Activated naive CD4-positive, alpha-beta T cell treated with anti-CD3 and anti-CD28 coated beads, Interleukin-2, amount 10 ng/mL, durations not matched to agents 7 days and 5 days (primary cell): ENCODE measurements around the gene SIRPD.

Experiments
- CTCF ChIA-PET: fragments of 350-600 bp; sonication (Branson Sonifier 250); formaldehyde crosslinking; loops from one replicate; lab custom pipeline; 2021; ENCODE audit warnings: antibody characterized with exemption; lab: Charles Lee
- DNase-seq: peaks from one replicate; pipeline ENCODE4 v3.0.0-alpha.2; 2020
- H3K27ac Mint-ChIP-seq: one replicate; pipeline ENCODE4 v1.8.0; 2021; ENCODE audit warnings: mild to moderate bottlenecking, moderate library complexity, mixed read lengths
- H3K27me3 Mint-ChIP-seq: one replicate; pipeline ENCODE4 v1.8.0; 2021; ENCODE audit warnings: mild to moderate bottlenecking, mixed read lengths
- H3K36me3 Mint-ChIP-seq: one replicate; pipeline ENCODE4 v1.8.0; 2021; ENCODE audit warnings: mixed read lengths
- H3K4me1 Mint-ChIP-seq: one replicate; pipeline ENCODE4 v1.8.0; 2021; ENCODE audit warnings: mixed read lengths
- H3K4me3 Mint-ChIP-seq: one replicate; pipeline ENCODE4 v1.8.0; 2021; ENCODE audit warnings: mild to moderate bottlenecking, moderate library complexity, mixed read lengths
- H3K9me3 Mint-ChIP-seq: one replicate; pipeline ENCODE4 v1.8.0; 2021; ENCODE audit warnings: mixed read lengths

SIRPD gene

GRCh38 chr20:1533059-1533458, 24.4 kb downstream of the SIRPD start:
- DNase-seq = no peak
- H3K4me1 Mint-ChIP-seq = peaks cover 4% of the 10 kb centered on the region
- H3K9me3 Mint-ChIP-seq = no peaks in the 10 kb centered on the region
- no peaks in the 10 kb centered on the region for H3K36me3 Mint-ChIP-seq
- H3K27me3 Mint-ChIP-seq = peaks cover 10% of the 10 kb centered on the region
- CTCF ChIA-PET = interaction anchor here (1.2 to 2.0 kb wide), 5 partner anchors 21 to 250 kb away, joined by 4 to 24 read pairs (median 6); no protein-coding TSS in a partner anchor
- no peak overlapping the region for H3K27ac Mint-ChIP-seq
- H3K4me3 Mint-ChIP-seq = no peak overlapping the region

- H3K27me3 Mint-ChIP-seq = peaks cover 4% of the 10 kb centered on the region
- no peak overlapping the region for H3K4me3 Mint-ChIP-seq
- H3K36me3 Mint-ChIP-seq = no peaks in the 10 kb centered on the region
- peaks cover 4% of the 10 kb centered on the region for H3K4me1 Mint-ChIP-seq
- no peak overlapping the region for H3K27ac Mint-ChIP-seq
- no peak for DNase-seq
- peaks cover 2% of the 10 kb centered on the region for H3K9me3 Mint-ChIP-seq
- CTCF ChIA-PET = interaction anchor here (1.1 kb wide), 1 partner anchor 10 kb away, joined by 3 read pairs; no protein-coding TSS in a partner anchor
These were observed 28.7 kb downstream of the SIRPD start for GRCh38 chr20:1528811-1529210.

GRCh38 chr20:1527923-1528322, 29.6 kb downstream of the SIRPD start:
- Mint-ChIP-seq H3K4me1 (peaks cover 4% of the 10 kb centered on the region), H3K36me3 (no peaks in the 10 kb centered on the region), H3K27me3 (no peaks in the 10 kb centered on the region), H3K9me3 (peaks cover 2% of the 10 kb centered on the region), H3K4me3 (no peak overlapping the region), H3K27ac (no peak overlapping the region)
- no peak for DNase-seq
- CTCF ChIA-PET = interaction anchor here (1.1 kb wide), 1 partner anchor 11 kb away, joined by 3 read pairs; no protein-coding TSS in a partner anchor

GRCh38 chr20:1526896-1527295, 30.6 kb downstream of the SIRPD start:
- H3K36me3 Mint-ChIP-seq = no peaks in the 10 kb centered on the region
- H3K4me1 Mint-ChIP-seq = peaks cover 4% of the 10 kb centered on the region
- peaks cover 2% of the 10 kb centered on the region for H3K9me3 Mint-ChIP-seq
- H3K27me3 Mint-ChIP-seq = no peaks in the 10 kb centered on the region
- no peak overlapping the region for H3K4me3 Mint-ChIP-seq
- CTCF ChIA-PET = no interaction called here
- H3K27ac Mint-ChIP-seq = no peak overlapping the region
- no peak for DNase-seq

GRCh38 chr20:1526310-1526709, 31.2 kb downstream of the SIRPD start:
- no peak for DNase-seq
- no peaks in the 10 kb centered on the region for H3K36me3 Mint-ChIP-seq
- CTCF ChIA-PET = no interaction called here
- H3K9me3 Mint-ChIP-seq = peaks cover 2% of the 10 kb centered on the region
- H3K27ac Mint-ChIP-seq = no peak overlapping the region
- peaks cover 4% of the 10 kb centered on the region for H3K4me1 Mint-ChIP-seq
- no peak overlapping the region for H3K4me3 Mint-ChIP-seq
- peaks cover 4% of the 10 kb centered on the region for H3K27me3 Mint-ChIP-seq

- Mint-ChIP-seq H3K27me3 (peaks cover 23% of the 10 kb centered on the region), H3K4me3 (no peak overlapping the region), H3K27ac (no peak overlapping the region), H3K4me1 (peaks cover 4% of the 10 kb centered on the region), H3K36me3 (no peaks in the 10 kb centered on the region), H3K9me3 (peaks cover 2% of the 10 kb centered on the region)
- CTCF ChIA-PET = interaction anchor here (2.8 kb wide), 1 partner anchor 20 kb away, joined by 9 read pairs; no protein-coding TSS in a partner anchor
- no peak for DNase-seq
These were observed 33.5 kb downstream of the SIRPD start for GRCh38 chr20:1524004-1524403.

GRCh38 chr20:1517010-1517409, 40.5 kb downstream of the SIRPD start:
- Mint-ChIP-seq H3K27ac (no peak overlapping the region), H3K27me3 (peaks cover 46% of the 10 kb centered on the region), H3K4me1 (no peaks in the 10 kb centered on the region), H3K4me3 (no peak overlapping the region), H3K36me3 (no peaks in the 10 kb centered on the region), H3K9me3 (peaks cover 2% of the 10 kb centered on the region)
- no peak for DNase-seq
- CTCF ChIA-PET = no interaction called here

GRCh38 chr20:1513801-1514200, 43.7 kb downstream of the SIRPD start:
- H3K27ac Mint-ChIP-seq = no peak overlapping the region

GRCh38 chr20:1509237-1509636, 48.3 kb downstream of the SIRPD start:
- CTCF ChIA-PET = interaction anchor here (0.7 to 8.9 kb wide), 14 partner anchors 9 to 519 kb away, joined by 3 to 76 read pairs (median 4); no protein-coding TSS in a partner anchor
- Mint-ChIP-seq H3K27me3 (peaks cover 49% of the 10 kb centered on the region), H3K36me3 (no peaks in the 10 kb centered on the region), H3K4me3 (no peak overlapping the region), H3K9me3 (peaks cover 2% of the 10 kb centered on the region), H3K27ac (no peak overlapping the region), H3K4me1 (no peaks in the 10 kb centered on the region)
- peak; percentile 53 for DNase-seq

More at GRCh38 chr20:1513801-1514200, 43.7 kb downstream of the SIRPD start:
- Mint-ChIP-seq H3K4me1 (no peaks in the 10 kb centered on the region), H3K36me3 (no peaks in the 10 kb centered on the region), H3K4me3 (no peak overlapping the region), H3K9me3 (peaks cover 2% of the 10 kb centered on the region), H3K27me3 (peaks cover 43% of the 10 kb centered on the region)
- DNase-seq = no peak
- CTCF ChIA-PET = no interaction called here

GRCh38 chr20:1508574-1508973, 48.9 kb downstream of the SIRPD start:
- Mint-ChIP-seq H3K4me3 (no peak overlapping the region), H3K9me3 (peaks cover 2% of the 10 kb centered on the region), H3K4me1 (no peaks in the 10 kb centered on the region), H3K27me3 (peaks cover 46% of the 10 kb centered on the region), H3K27ac (no peak overlapping the region), H3K36me3 (no peaks in the 10 kb centered on the region)
- no peak for DNase-seq
- CTCF ChIA-PET = interaction anchor here (0.8 to 8.9 kb wide), 12 partner anchors 8 to 269 kb away, joined by 3 to 76 read pairs (median 4); no protein-coding TSS in a partner anchor

GRCh38 chr20:1507276-1507675, 50.2 kb downstream of the SIRPD start:
- Mint-ChIP-seq H3K36me3 (no peaks in the 10 kb centered on the region), H3K9me3 (peaks cover 1% of the 10 kb centered on the region), H3K4me1 (peaks cover 2% of the 10 kb centered on the region), H3K27ac (no peak overlapping the region), H3K4me3 (no peak overlapping the region), H3K27me3 (peaks cover 58% of the 10 kb centered on the region)
- CTCF ChIA-PET = interaction anchor here (0.7 to 8.9 kb wide), 6 partner anchors 26 to 270 kb away, joined by 3 to 76 read pairs (median 6); no protein-coding TSS in a partner anchor
- DNase-seq = no peak

- DNase-seq = no peak
- Mint-ChIP-seq H3K4me1 (peaks cover 2% of the 10 kb centered on the region), H3K27me3 (peaks cover 52% of the 10 kb centered on the region), H3K36me3 (no peaks in the 10 kb centered on the region), H3K4me3 (no peak overlapping the region), H3K27ac (no peak overlapping the region), H3K9me3 (peaks cover 1% of the 10 kb centered on the region)
- CTCF ChIA-PET = interaction anchor here (1.0 to 8.9 kb wide), 5 partner anchors 32 to 271 kb away, joined by 3 to 76 read pairs (median 3); no protein-coding TSS in a partner anchor
These were observed 51.6 kb downstream of the SIRPD start for GRCh38 chr20:1505871-1506270.

GRCh38 chr20:1505361-1505760, 52.1 kb downstream of the SIRPD start:
- H3K4me1 Mint-ChIP-seq = peaks cover 5% of the 10 kb centered on the region
- DNase-seq = no peak
- H3K4me3 Mint-ChIP-seq = no peak overlapping the region
- H3K27ac Mint-ChIP-seq = no peak overlapping the region
- H3K27me3 Mint-ChIP-seq = peaks cover 55% of the 10 kb centered on the region
- H3K36me3 Mint-ChIP-seq = no peaks in the 10 kb centered on the region
- CTCF ChIA-PET = interaction anchor here (1.0 to 8.9 kb wide), 6 partner anchors 32 to 275 kb away, joined by 3 to 76 read pairs (median 9); no protein-coding TSS in a partner anchor
- H3K9me3 Mint-ChIP-seq = peaks cover 1% of the 10 kb centered on the region

GRCh38 chr20:1503564-1504227, 53.8 kb downstream of the SIRPD start:
- no peak overlapping the region for H3K4me3 Mint-ChIP-seq
- CTCF ChIA-PET = interaction anchor here (0.5 to 8.9 kb wide), 53 partner anchors 9 to 547 kb away, joined by 3 to 76 read pairs (median 3); partner anchors contain the start of genes NSFL1C and SIRPD

More at GRCh38 chr20:1503564-1504227, 53.8 kb downstream of the SIRPD start:
- DNase-seq = peak; percentile 85
- peaks cover 57% of the 10 kb centered on the region for H3K27me3 Mint-ChIP-seq
- H3K9me3 Mint-ChIP-seq = peaks cover 1% of the 10 kb centered on the region
- H3K4me1 Mint-ChIP-seq = peaks cover 7% of the 10 kb centered on the region
- H3K27ac Mint-ChIP-seq = no peak overlapping the region
- no peaks in the 10 kb centered on the region for H3K36me3 Mint-ChIP-seq
